ENCODE measurements around the gene ACSS2. TPM values are rescaled to one million over a fixed set of nuclear protein-coding genes. Genes with fewer than 3 reads are reported as not detected.

Gene ACSS2
- total and polyA plus RNA-seq, 2 experiments from 2014 or later = 26.1 to 49.3 TPM

- Histone ChIP-seq H3K27me3 (ENCODE audit: insufficient read depth) (no peaks in the 10 kb centered on the region), H3K36me3 (ENCODE audit: insufficient read depth) (no peaks in the 10 kb centered on the region), H3K4me1 (ENCODE audit: insufficient read depth) (no peaks in the 10 kb centered on the region), H4K20me1 (replicated peaks; ENCODE audit: insufficient read depth) (no peaks in the 10 kb centered on the region), H3K4me2 (no peak overlapping the region), H3K79me2 (replicated peaks; ENCODE audit: insufficient read depth) (no peaks in the 10 kb centered on the region), H2AFZ (no peak overlapping the region), H3K27ac (ENCODE audit: low read depth) (no peak overlapping the region), H3F3A (replicated peaks; ENCODE audit: low read depth) (no peaks in the 10 kb centered on the region), H3K9me2 (ENCODE audit: insufficient read depth) (no peaks in the 10 kb centered on the region), H3K4me3 (no peak overlapping the region)
- Mint-ChIP-seq H3K27ac (no peak overlapping the region), H3K9me3 (no peaks in the 10 kb centered on the region), H3K4me1 (peaks cover 3% of the 10 kb centered on the region; the same call in 2 of the 3 replicates), H3K27me3 (ENCODE audit: insufficient read depth, low read depth, poor library complexity) (peaks cover 6% of the 10 kb centered on the region), H3K4me3 (no peak overlapping the region), H3K36me3 (ENCODE audit: low read depth) (no peaks in the 10 kb centered on the region)
- DNase-seq (ENCODE audit: low spot score) (no peak), ATAC-seq (no peak)
- TF ChIP-seq STAT1 (IDR thresholded peaks at IDR 0.05; ENCODE audit: unreplicated experiment) (no peak), ZNF462 (CRISPR knock-in tag; IDR thresholded peaks at IDR 0.05) (no peak), EZH2phosphoT487 (IDR thresholded peaks at IDR 0.05; ENCODE audit: unreplicated experiment) (no peak), NANOG (IDR thresholded peaks at IDR 0.05; ENCODE audit: borderline replicate concordance) (no peak), ZNF114 (CRISPR knock-in tag; IDR thresholded peaks at IDR 0.05) (no peak), EZH2 (IDR thresholded peaks at IDR 0.05; ENCODE audit: low read depth, unreplicated experiment) (no peak), JUNB (IDR thresholded peaks at IDR 0.05; ENCODE audit: unreplicated experiment) (no peak)
- TF ChIP-seq, protein P1, sequence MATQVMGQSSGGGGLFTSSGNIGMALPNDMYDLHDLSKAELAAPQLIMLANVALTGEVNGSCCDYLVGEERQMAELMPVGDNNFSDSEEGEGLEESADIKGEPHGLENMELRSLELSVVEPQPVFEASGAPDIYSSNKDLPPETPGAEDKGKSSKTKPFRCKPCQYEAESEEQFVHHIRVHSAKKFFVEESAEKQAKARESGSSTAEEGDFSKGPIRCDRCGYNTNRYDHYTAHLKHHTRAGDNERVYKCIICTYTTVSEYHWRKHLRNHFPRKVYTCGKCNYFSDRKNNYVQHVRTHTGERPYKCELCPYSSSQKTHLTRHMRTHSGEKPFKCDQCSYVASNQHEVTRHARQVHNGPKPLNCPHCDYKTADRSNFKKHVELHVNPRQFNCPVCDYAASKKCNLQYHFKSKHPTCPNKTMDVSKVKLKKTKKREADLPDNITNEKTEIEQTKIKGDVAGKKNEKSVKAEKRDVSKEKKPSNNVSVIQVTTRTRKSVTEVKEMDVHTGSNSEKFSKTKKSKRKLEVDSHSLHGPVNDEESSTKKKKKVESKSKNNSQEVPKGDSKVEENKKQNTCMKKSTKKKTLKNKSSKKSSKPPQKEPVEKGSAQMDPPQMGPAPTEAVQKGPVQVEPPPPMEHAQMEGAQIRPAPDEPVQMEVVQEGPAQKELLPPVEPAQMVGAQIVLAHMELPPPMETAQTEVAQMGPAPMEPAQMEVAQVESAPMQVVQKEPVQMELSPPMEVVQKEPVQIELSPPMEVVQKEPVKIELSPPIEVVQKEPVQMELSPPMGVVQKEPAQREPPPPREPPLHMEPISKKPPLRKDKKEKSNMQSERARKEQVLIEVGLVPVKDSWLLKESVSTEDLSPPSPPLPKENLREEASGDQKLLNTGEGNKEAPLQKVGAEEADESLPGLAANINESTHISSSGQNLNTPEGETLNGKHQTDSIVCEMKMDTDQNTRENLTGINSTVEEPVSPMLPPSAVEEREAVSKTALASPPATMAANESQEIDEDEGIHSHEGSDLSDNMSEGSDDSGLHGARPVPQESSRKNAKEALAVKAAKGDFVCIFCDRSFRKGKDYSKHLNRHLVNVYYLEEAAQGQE (IDR thresholded peaks at IDR 0.05; ENCODE audit: unreplicated experiment) = no peak
Observed at GRCh38 chr20:34968042-34968775, 91.8 kb downstream of the ACSS2 start.

Data from GM23338 (cell line).